ENCODE measurements around the gene GXYLT2. TPM values are rescaled to one million over a fixed set of nuclear protein-coding genes. Genes with fewer than 3 reads are reported as not detected.

Gene GXYLT2
- total RNA-seq, 1 experiment from 2014 or later: not detected

DNA sequence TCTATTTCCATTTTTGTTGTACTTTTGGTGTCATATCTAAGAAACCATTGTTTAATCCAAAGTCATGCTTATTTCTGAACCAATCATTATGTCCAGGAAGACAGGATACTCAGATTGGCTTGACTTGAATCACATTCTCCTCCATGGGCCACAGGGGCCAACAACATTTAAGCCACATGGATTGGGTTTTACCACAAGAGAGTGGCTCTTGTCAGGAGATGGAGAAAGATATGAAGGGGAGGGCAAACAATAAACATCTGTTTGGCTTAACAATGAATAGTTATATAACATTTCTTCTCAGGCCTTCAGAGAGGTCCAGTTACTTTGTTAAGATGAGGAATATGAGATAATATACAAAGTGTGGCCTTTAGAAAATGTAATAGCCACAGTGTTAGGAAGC is 44.6 kb downstream of the GXYLT2 start:
- DNase-seq (ENCODE audit: low spot score): no peak

DNA sequence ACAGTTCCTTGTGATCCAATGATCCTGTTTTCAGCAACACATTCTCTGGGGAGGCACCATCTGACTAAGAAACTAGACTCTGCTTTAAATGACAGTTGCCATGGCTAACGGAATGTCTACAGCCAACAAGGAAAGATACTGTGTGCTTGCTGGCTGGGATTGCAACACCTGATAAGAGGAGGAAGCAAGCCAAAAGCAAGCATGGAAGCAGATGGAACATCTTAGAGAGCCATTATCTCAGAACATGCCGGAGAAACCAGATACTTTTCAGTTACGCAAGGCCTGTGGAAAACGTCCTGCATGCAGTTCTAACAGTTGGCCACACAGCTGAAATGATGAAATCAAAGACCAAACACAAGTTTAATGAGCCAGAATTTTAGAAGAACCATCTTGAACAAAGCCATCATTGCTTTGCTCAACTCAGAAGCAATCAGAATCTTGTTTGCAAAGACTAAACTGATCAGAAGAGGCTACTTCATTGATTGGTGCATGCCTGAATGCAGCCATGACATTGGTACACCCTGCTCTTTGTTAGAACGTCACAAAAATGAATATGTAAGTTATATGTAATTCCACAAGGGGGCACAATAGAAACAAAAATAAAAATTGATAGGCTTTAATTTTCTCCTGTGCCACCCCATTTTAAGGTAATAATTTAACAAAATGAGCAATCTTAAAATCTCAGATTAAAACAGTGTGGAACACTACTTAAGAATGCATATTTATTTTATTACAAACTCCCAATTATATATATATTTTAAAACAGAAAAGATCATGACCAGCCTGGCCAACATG is 50.8 kb downstream of the GXYLT2 start:
- peak; percentile 57 for DNase-seq (ENCODE audit: low spot score)

GRCh38 chr3:72941245-72941644 is 53.4 kb downstream of the GXYLT2 start:
- no peak for DNase-seq (ENCODE audit: low spot score)

DNA sequence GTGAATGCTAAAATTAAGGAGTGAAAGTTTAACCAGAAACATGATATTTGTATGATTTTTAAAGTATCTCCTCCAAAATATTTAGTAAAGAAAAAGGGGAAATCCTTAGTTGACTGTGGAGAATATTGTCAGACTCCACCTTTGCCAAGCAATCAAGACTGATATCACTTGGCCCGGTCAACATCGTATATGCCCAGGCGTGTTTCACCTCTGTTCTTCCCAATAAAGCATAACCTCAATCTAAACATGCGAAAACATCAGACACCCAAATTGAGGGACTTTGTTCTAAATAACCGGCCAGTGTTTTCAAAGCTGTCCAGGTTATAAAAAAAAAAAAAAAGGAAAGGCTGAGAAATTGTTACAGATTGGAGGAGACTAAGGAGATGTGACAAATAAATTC is 54.6 kb downstream of the GXYLT2 start:
- DNase-seq (ENCODE audit: low spot score): no peak

DNA sequence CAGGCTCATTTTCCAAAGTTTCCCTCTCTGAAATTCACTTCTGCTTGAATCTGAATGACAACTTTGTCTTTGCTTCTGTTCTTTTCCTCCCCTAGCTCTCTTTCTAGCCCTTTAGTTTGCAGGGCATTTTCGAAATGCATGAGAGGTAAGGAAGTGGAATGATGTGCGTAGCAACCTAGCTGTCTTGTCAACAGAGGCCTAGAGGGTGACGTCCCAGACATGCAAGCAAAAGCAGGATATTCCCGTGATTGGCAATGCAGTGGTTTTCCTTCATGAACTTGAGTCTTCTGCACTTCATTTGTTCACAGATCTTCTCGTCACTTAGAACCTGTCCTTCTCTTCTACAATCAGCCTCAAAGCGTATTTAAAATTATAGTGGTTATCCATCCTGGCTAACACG is 56.9 kb downstream of the GXYLT2 start:
- no peak for DNase-seq (ENCODE audit: low spot score)

DNA sequence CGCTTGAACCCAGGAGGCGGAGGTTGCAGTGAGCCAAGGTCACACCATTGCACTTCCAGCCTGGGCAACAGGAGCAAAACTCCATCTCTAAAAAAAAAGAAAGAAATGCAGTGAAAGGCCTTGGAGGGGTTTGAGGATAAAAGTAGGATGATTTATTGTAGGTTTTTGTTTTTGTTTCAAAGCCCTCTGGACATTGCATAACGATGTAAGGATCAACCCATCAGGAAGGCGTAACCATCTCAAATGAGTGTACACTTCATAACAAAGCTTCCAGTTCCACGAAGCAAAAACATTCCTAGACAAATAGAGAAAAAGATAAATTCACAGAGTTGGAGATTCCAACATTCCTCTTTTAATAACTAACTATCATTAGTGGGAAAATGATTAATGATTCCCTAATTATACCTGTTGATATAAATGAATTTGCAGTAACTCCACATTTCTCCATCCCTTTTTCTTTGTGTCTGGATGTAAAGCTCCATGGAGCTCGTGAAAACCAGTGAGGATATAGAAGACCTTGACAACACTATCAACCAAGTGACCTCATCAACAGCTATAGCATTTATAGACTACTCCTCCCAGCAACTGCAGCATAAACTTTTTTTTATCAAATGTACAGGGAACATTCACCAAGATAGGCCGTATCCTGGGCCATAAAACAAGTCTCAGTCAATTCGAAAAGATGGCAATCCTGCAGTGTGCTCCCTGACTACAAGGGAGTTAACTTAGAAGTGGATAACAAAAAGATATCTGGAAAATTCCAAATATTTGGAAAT is 60.1 kb downstream of the GXYLT2 start:
- no peak for DNase-seq (ENCODE audit: low spot score)

GRCh38 chr3:72949016-72949415 is 61.2 kb downstream of the GXYLT2 start:
- DNase-seq (ENCODE audit: low spot score): no peak

- no peak for DNase-seq (ENCODE audit: low spot score)
These were observed 62.5 kb downstream of the GXYLT2 start for GRCh38 chr3:72950372-72950771.

- no peak for DNase-seq (ENCODE audit: low spot score)
These were observed 63.0 kb downstream of the GXYLT2 start for GRCh38 chr3:72950801-72951200.

DNA sequence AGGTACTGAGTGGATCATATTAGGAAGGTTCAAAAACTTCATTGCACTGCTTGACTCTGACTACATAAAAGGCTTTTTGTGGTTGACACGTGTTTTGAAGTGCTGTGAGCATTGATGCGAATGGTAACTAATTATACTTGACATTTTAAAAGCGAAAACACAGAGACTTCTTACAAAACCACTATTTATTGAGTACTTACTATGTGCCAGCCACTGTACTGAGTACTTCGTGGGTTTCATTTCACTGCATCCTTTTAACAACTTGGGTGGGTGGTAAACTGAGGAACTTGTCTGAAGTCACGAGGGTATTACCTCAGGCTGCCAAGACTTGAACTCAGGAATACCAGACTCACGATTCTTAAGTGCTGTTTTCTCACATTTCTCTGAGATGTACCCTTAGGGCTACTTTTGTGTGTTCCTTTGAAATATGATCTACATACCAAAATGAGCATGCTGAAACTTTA is 63.4 kb downstream of the GXYLT2 start:
- DNase-seq (ENCODE audit: low spot score): no peak

GRCh38 chr3:72953325-72953956 is 65.6 kb downstream of the GXYLT2 start:
- no peak for DNase-seq (ENCODE audit: low spot score)

DNA sequence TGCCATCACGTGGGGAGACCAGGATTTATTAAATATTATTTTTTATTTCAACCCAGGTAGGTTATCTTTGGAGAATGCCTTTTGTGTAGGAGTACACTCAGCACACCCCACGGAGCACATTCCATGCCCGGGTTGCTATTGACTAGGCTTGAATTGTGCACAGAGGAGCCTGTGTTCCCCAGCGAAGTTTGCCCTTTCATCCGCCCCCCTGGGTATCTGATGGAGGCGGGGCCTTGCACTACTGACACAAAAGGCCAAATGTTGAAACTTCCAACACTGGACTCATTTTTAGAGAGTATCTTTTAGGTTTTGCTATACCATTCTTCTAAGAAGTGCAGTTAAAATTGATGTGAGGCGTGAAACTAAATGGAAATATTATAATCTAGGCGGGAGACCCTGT is 69.5 kb downstream of the GXYLT2 start:
- DNase-seq (ENCODE audit: low spot score): no peak

DNA sequence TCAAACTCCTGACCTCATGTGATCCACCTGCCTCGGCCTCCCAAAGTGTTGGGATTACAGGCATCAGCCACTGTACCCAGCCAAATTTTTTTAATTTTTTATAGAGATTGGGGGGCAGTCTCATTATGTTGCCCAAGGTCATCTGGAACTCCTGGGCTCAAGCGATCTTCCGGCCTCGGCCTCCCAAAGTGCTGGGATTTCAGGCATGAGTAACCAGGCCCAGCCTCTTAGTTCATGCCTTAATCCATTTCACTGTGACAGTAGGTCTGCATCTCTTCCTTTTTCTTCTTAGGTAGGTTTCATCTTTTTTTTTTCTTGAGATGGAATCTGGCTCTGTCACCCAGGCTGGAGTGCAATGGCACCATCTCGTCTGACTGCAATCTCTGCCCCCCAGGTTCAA is 71.5 kb downstream of the GXYLT2 start:
- DNase-seq (ENCODE audit: low spot score): no peak

DNA sequence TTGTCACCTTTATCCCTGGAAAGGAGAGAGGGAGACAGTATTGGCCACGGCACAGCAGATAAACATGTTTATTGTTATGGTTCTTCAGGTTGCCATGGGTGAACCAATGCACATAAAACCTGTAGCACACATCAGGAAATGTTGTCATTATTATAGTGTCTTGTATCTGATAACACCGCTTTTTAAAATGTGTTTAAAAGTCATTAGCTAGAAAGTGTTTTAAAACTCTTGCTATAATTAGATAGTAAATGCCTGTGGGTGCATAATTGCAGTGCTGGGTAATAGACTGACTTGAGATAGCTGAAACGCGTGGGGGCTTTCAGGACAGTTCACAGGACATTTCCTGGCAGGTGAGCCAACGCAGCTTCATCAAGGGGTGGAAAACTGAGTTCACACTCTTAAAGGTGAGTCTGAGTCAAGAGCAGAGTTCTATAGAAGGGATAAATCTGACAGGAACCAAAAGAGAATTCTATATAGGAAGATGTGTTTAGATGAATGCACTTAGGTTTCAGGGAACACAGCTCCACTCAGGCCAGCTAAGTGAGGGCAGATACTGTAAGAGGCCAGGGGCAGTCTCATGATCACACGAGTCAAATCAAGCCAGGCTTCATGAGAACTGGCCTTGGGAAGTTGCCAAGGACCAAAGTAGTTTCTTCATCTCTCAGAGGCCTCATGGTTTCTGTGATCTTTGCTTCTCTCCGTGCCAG is 73.1 kb downstream of the GXYLT2 start:
- peak; percentile 66 for DNase-seq (ENCODE audit: low spot score)

DNA sequence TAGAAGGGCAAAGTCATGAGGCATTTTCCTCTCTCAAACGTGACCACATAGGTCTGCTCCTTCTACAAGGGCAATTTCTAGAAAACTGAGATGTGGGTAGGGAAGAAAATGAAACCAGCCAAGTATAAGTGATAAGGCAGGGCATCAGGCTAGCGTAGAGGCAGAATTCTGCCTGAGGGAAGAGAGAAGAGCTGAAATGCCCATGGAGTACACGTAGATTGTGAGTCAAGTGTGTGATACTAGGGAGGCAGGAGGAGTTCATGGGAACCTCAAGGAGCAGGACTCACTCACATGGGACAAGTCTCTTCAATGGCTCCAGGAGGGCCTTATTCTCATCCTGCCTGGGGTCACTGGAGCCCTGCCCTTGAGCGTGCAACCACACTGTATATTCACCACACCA is 73.9 kb downstream of the GXYLT2 start:
- DNase-seq (ENCODE audit: low spot score): no peak

GRCh38 chr3:72962317-72962716 is 74.5 kb downstream of the GXYLT2 start:
- no peak for DNase-seq (ENCODE audit: low spot score)

GRCh38 chr3:72964633-72965032 is 76.8 kb downstream of the GXYLT2 start:
- DNase-seq (ENCODE audit: low spot score): no peak

- no peak for DNase-seq (ENCODE audit: low spot score)
These were observed 80.4 kb downstream of the GXYLT2 start for GRCh38 chr3:72968266-72968664.

GRCh38 chr3:72969766-72970165 is 81.9 kb downstream of the GXYLT2 start:
- DNase-seq (ENCODE audit: low spot score): no peak

GRCh38 chr3:72970942-72971341 is 83.1 kb downstream of the GXYLT2 start:
- no peak for DNase-seq (ENCODE audit: low spot score)

DNA sequence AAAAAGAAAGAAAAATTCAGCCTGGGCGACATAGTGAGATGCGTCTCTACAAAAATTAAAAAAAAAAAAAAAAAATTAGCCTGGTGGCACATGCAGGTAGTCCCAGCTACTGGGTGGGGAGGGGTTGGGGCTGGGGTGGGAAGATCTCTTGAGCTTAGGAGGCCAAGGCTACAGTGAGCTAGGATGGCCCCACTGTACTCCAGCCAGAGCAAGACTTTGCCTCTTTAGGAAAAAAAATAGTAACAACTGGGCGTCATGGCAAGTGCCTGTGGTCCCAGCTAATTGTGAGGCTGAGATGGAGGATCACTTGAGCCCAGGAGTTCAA is 84.8 kb downstream of the GXYLT2 start:
- no peak for DNase-seq (ENCODE audit: low spot score)

All from HT-29 (cell line).